ENCODE data around the gene CHRD.

CHRD gene

DNA sequence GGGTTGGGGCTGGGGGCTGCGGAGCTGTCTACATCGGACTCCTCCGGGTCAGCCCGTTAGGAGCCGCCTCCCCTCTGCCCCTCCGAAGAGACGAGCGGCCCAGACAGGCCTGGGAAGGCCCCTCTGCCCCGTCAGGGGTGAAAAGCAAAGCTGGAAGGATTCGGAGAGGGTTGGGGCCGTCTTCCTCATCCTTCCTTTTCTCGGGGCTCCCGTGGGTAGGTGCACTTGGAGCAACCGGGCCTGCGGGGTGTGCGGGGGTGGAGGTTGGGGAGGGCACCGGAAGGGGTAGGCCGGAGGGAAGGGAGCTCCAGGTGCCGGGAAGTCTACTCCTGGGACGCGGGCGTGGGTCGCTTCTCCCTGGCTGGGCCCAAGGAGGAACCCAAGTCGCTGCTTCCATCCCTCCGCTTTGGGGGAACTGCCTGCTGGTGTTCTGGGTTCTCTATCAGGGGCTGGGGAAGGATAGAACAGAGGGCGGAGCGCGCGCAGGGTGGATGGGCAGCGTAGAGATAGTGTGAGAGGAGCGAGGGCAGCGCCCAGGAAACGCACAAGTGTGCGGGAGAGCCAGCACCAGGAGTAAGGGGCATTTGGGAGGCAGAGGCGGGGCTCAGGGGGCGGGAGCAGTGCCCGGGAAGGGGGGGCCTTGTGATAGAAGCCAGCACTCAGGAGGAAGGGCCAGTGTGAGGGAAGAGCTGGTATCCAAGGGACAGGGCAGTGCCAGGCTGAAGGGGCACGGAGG, 17.8 kb upstream of the CHRD start:
- Mint-ChIP-seq H3K27me3 (ENCODE audit: low read depth) (peaks cover 9% of the 10 kb centered on the region), H3K9me3 (no peaks in the 10 kb centered on the region), H3K4me3 (peak overlapping the region; percentile 94), H3K36me3 (ENCODE audit: low read depth) (peaks cover 23% of the 10 kb centered on the region), H3K27ac (peak overlapping the region; percentile 94), H3K4me1 (ENCODE audit: low read depth) (peaks cover 21% of the 10 kb centered on the region)

DNA sequence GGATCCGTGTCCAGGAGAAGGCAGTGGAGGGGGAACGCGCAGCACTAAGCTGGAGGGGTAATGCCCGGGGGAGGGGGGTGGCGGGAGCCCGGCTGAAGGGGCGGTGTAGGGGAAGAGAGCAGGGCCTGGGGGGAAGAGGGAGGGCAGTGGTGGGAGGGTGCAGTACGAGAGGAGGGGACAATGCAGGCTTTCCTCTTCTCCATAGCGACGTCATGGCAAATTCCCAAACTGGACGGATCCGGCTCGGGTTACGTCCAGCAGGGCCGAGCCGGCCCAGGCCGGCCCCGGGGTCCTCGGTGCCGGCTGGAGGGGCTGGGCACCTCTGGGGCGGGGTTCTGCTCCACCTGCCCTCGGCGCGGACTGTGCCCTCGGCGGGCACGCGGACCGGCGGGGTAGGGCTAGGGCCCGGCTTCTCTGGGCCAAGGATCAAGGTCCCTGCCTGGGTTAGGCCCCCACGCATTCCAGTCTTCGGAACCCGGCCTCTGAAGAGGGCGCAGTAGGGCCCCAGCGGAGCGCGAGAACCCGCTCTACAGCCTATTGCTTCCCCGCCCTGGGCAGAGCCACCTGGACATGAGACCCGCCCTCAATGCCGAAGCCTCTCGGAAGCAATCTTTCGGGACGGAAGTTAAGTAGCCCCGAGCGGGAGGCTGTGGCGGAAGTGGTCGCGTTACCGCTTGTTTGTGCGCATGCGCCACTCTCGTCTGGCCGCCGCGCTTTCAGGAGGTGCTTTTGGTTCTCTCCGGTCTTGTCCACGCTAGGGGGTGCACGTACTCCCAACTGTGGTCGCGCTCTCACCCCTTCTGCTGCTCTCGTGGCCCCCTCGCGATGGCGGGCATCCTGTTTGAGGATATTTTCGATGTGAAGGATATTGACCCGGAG, 16.9 kb upstream of the CHRD start:
- H3K9me3 Mint-ChIP-seq = no peaks in the 10 kb centered on the region
- H3K4me1 Mint-ChIP-seq (ENCODE audit: low read depth) = peaks cover 22% of the 10 kb centered on the region
- peak overlapping the region; percentile 97 for H3K27ac Mint-ChIP-seq
- peak overlapping the region; percentile 100 for H3K4me3 Mint-ChIP-seq
- H3K27me3 Mint-ChIP-seq (ENCODE audit: low read depth) = peaks cover 9% of the 10 kb centered on the region
- H3K36me3 Mint-ChIP-seq (ENCODE audit: low read depth) = peaks cover 29% of the 10 kb centered on the region

DNA sequence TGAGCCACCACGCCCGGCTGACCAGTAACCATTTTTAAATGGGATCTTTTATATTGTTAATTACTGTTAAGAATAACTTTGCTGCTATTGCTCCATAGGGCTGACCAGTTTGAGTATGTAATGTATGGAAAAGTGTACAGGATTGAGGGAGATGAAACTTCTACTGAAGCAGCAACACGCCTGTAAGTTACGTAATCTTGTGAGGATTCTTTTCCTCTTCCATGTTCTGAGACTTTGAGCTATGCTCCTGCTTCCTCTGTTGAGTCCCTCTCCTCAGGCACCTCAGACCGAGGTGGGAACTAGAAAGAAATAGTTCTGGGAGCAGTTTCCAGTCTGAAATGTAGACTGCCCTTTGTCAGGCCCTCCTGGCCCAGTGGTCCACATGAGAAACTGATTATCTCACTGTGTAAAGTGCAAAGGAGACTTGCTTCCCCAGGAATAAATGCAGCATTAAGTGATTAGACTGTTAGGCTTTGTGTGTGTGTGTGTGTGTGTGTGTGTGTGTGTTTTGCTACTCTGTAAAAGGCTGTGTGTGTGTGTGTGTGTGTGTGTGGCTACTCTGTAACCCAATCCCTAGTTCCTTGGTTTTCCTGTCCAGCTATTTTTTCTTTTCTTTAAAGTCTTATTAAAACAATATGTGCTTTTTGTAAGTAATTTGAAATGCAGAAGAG, 13.1 kb upstream of the CHRD start:
- H3K27ac Mint-ChIP-seq = no peak overlapping the region
- peaks cover 22% of the 10 kb centered on the region for H3K4me1 Mint-ChIP-seq (ENCODE audit: low read depth)
- no peaks in the 10 kb centered on the region for H3K27me3 Mint-ChIP-seq (ENCODE audit: low read depth)
- H3K4me3 Mint-ChIP-seq = no peak overlapping the region
- peaks cover 50% of the 10 kb centered on the region for H3K36me3 Mint-ChIP-seq (ENCODE audit: low read depth)
- H3K9me3 Mint-ChIP-seq = no peaks in the 10 kb centered on the region

DNA sequence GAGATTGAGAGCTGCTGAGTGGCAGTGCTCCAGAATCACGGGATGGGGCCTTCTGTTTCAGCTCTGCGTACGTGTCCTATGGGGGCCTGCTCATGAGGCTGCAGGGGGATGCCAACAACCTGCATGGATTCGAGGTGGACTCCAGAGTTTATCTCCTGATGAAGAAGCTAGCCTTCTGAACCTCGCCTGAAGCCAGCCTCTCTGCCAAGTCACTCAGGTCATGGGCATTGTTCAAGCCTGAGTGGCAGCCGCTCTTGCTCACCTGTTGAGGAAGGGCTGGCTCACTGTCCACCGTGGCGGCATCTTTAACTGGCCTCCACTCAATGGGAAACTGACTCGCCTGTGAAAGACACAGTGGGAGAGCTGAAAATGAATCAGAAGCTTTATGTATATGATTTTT, 11.7 kb upstream of the CHRD start:
- Mint-ChIP-seq H3K9me3 (no peaks in the 10 kb centered on the region), H3K4me3 (no peak overlapping the region), H3K36me3 (ENCODE audit: low read depth) (peaks cover 49% of the 10 kb centered on the region), H3K27me3 (ENCODE audit: low read depth) (no peaks in the 10 kb centered on the region), H3K4me1 (ENCODE audit: low read depth) (peaks cover 22% of the 10 kb centered on the region), H3K27ac (no peak overlapping the region)

DNA sequence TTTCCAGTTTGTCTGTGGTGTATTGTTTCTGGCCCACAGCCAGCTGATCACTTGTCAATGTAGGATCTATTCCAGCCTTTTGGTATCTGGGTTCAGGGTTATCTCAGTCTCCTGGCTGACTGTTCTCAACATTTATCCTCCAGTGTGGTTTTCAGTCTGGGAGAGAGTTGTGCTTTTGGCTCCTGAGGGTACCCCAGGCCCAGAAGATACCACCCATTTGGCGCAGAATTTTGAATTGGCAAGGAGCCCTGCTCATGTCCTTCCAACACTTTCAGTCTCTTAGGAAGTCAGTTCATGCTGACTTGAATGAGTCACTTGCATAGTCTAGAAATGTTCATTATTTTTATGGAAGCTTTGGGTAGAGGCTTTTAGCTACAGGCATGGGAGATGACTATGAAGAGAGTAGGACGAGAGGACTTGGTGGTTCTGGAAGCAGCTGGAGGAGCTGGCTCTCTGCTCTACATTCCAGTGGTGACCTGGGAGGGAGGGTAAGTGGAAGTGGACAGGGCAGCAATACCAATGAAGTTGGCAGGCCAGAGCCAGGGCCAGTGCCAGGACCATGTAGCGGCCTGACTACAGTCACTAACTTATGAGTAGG, 11.2 kb upstream of the CHRD start:
- peaks cover 2% of the 10 kb centered on the region for H3K27me3 Mint-ChIP-seq (ENCODE audit: low read depth)
- H3K4me1 Mint-ChIP-seq (ENCODE audit: low read depth) = peaks cover 20% of the 10 kb centered on the region
- no peaks in the 10 kb centered on the region for H3K9me3 Mint-ChIP-seq
- peaks cover 46% of the 10 kb centered on the region for H3K36me3 Mint-ChIP-seq (ENCODE audit: low read depth)
- H3K27ac Mint-ChIP-seq = no peak overlapping the region
- no peak overlapping the region for H3K4me3 Mint-ChIP-seq

DNA sequence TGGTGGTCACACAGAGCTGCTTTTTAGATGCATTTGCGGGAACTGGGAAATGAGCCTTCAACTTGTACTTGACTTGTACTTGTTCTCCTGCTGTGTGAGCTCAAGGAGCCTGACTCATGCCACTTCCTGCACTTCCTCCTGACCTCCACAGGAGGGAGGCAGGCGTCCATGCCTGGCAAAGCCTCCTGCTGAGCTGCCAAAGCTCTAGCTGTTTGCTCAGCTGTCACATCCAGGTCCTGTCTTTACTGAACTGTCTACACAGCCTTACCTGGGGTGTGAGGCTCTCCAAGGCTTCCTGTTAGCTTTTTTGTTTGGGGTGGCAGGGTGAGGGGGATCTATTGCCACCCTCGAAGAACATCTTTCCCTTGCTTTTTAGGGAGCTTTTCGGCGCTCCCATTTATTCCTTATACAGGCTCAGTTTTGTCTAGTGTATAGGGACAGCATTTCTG, 8.3 kb upstream of the CHRD start:
- Mint-ChIP-seq H3K27me3 (ENCODE audit: low read depth) (peaks cover 24% of the 10 kb centered on the region), H3K4me1 (ENCODE audit: low read depth) (peaks cover 6% of the 10 kb centered on the region), H3K36me3 (ENCODE audit: low read depth) (peaks cover 31% of the 10 kb centered on the region), H3K9me3 (no peaks in the 10 kb centered on the region), H3K27ac (no peak overlapping the region), H3K4me3 (no peak overlapping the region)

DNA sequence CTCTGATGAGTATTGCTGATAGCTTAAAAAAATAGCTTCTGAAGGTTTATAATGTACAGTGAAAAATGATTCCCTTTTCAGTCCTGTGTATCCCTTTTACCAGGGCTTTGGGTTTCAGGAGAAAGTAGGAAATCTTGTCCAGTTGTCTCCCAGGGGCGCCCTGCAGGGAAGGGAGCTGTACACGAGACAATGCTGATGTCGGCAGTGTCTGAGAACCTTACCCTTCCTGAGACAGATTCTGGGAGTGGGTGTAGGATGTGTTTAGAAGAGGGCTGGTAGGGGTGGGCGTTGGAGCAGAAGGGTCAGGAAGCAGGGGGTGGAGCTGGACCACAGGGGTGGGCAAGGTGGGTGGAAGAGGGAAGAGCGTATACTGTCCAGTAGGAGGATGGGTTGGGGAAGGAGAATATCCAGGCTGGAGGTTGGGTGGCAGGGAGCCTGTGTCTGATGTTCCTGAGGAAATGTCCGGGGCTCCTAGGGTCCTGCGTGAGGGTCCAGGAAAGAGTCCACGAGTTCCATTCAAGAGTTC, 7.5 kb upstream of the CHRD start:
- H3K4me3 Mint-ChIP-seq = no peak overlapping the region
- H3K27me3 Mint-ChIP-seq (ENCODE audit: low read depth) = peaks cover 32% of the 10 kb centered on the region
- no peaks in the 10 kb centered on the region for H3K9me3 Mint-ChIP-seq
- peaks cover 24% of the 10 kb centered on the region for H3K36me3 Mint-ChIP-seq (ENCODE audit: low read depth)
- peaks cover 4% of the 10 kb centered on the region for H3K4me1 Mint-ChIP-seq (ENCODE audit: low read depth)
- H3K27ac Mint-ChIP-seq = no peak overlapping the region

DNA sequence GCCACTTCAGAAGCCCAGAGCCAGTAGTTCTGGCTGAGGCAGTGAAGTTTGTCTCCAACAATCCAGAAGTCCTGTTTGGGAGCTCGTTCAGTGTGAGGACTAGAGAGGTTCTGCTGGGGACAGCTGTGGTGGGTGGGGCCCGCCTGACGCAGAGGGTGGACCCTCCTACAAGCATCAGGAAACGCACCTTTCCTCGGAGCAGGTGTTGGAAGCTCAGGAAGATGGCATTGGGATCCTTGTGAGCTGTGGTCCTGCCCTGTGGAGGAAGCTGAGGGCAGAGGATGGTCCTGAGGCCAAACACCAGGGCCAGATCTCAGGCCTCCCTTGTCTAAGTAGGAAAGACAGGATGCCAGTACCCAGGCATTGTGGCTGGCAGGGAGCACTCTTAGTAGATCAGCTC, 6.9 kb upstream of the CHRD start:
- Mint-ChIP-seq H3K4me1 (ENCODE audit: low read depth) (peaks cover 4% of the 10 kb centered on the region), H3K9me3 (no peaks in the 10 kb centered on the region), H3K4me3 (no peak overlapping the region), H3K27ac (no peak overlapping the region), H3K27me3 (ENCODE audit: low read depth) (peaks cover 37% of the 10 kb centered on the region), H3K36me3 (ENCODE audit: low read depth) (peaks cover 20% of the 10 kb centered on the region)

DNA sequence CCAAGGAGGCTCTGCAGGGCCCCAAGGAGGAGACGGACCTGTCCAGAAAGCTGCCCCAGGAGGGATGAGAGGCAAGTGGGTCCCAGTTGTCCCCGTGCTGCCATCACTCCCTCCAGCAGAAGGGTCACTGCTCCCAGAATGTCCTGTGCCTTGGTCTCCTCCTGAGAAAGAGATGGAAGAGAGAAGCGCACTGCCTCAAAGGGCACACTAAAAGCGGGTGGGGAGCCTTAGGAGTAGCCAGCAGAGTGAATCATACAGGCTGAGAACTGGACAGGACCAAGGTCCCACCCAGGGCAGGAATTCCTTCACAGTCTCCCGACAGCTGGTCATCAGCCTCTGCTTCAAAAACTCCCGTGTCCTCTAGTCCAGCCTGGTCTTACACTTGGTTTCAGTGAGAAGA, 6.4 kb upstream of the CHRD start:
- H3K27me3 Mint-ChIP-seq (ENCODE audit: low read depth) = peaks cover 42% of the 10 kb centered on the region
- H3K4me3 Mint-ChIP-seq = no peak overlapping the region
- H3K9me3 Mint-ChIP-seq = no peaks in the 10 kb centered on the region
- peaks cover 16% of the 10 kb centered on the region for H3K36me3 Mint-ChIP-seq (ENCODE audit: low read depth)
- H3K4me1 Mint-ChIP-seq (ENCODE audit: low read depth) = peaks cover 4% of the 10 kb centered on the region
- no peak overlapping the region for H3K27ac Mint-ChIP-seq

DNA sequence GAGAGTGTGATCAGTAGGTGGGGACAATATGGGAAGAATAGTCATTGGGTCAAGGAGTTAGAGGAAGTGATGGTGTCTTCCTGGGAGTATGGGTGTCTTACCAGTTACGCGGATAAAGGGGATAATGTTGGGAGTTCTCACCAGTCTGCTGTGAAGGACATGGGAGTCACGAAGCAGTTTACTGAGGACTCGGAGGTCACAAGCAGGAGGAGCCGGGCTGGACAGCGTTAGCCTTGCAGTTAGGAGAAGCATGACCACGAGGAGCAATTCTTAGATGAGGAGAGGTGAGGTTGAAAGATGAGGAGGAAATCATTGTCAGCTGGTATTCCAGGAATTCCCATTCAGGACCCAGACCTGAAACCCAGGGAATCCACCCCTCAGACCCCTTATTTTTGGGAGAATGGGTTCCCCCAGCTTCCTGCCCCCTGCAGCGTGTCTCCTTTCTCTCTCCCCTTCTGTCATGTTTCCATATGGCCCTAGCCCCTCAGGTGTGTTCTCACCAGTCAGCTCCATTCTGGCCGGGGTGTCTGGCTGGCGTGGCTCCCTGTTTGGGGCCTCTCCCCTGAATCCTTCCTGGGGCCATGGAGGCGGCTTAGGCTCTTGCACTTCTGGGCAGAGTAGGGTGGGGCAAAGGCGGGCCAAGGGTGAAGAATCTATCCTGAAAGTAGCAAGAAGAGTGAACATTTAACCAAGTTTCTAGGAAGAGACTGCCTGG, 4.0 kb upstream of the CHRD start:
- peaks cover 57% of the 10 kb centered on the region for H3K27me3 Mint-ChIP-seq (ENCODE audit: low read depth)
- H3K9me3 Mint-ChIP-seq = no peaks in the 10 kb centered on the region
- no peak overlapping the region for H3K4me3 Mint-ChIP-seq
- peaks cover 5% of the 10 kb centered on the region for H3K4me1 Mint-ChIP-seq (ENCODE audit: low read depth)
- H3K36me3 Mint-ChIP-seq (ENCODE audit: low read depth) = peaks cover 3% of the 10 kb centered on the region
- H3K27ac Mint-ChIP-seq = no peak overlapping the region

DNA sequence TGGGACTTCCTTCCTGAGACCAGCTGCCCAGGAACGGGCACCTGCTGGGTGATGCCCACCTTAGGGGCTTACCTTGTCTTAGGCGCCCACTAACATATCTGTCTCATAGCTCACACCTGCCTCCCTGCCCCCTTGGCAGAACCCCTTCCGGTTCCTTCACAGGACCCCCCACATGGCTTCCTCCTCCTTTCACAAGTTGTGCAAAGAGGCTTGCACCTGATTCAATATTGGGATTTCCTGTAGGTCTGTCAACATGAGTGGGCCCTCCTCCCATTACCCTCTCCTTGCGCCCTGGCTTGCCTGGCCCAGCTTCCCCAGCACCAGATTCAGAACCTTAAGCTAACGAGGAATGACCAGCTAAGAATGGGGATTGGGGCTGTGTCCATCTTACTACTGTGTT, 2.5 kb upstream of the CHRD start:
- Mint-ChIP-seq H3K4me3 (no peak overlapping the region), H3K9me3 (no peaks in the 10 kb centered on the region), H3K27me3 (ENCODE audit: low read depth) (peaks cover 69% of the 10 kb centered on the region), H3K36me3 (ENCODE audit: low read depth) (no peaks in the 10 kb centered on the region), H3K27ac (no peak overlapping the region), H3K4me1 (ENCODE audit: low read depth) (peaks cover 2% of the 10 kb centered on the region)

DNA sequence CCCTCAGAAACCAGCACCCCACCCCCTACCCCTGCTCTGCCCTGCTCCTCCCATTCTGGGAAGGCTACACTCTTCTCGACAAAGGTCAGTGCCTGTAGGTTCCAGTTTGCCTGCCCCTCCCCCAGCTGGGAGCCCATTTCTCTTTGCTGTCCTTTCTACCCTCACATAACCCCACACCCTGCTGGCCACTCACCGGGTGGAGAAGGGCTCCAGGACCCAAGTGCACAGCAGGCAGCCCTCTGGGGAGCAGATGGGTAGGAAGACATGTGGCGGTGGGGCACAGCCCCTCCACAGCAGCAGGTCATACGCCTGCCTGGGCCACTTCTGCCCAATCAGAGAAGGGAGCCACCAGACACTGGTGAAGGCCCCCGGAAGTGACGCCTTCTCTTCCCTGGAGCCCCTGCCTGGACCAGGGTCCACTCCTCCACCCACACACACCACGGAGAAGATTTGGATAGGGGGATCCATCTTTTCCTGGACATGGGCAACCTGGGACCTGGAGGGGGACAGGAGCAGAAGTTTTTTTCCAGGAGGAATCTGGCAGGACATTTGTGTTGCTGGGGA, 1.9 kb upstream of the CHRD start, which contains the start of gene THPO:
Gene THPO, minus strand, starts transcription at position 326 of the 564 bp plus-strand sequence. CDS start 1,948 bp downstream, outside the sequence.
- no peaks in the 10 kb centered on the region for H3K9me3 Mint-ChIP-seq
- H3K4me3 Mint-ChIP-seq = peak within 1 kb of the TSS; percentile 64
- peaks cover 73% of the 10 kb centered on the region for H3K27me3 Mint-ChIP-seq (ENCODE audit: low read depth)
- H3K4me1 Mint-ChIP-seq (ENCODE audit: low read depth) = peaks cover 2% of the 10 kb centered on the region
- no peaks in the 10 kb centered on the region for H3K36me3 Mint-ChIP-seq (ENCODE audit: low read depth)
- H3K27ac Mint-ChIP-seq = no peak within 1 kb of the TSS

DNA sequence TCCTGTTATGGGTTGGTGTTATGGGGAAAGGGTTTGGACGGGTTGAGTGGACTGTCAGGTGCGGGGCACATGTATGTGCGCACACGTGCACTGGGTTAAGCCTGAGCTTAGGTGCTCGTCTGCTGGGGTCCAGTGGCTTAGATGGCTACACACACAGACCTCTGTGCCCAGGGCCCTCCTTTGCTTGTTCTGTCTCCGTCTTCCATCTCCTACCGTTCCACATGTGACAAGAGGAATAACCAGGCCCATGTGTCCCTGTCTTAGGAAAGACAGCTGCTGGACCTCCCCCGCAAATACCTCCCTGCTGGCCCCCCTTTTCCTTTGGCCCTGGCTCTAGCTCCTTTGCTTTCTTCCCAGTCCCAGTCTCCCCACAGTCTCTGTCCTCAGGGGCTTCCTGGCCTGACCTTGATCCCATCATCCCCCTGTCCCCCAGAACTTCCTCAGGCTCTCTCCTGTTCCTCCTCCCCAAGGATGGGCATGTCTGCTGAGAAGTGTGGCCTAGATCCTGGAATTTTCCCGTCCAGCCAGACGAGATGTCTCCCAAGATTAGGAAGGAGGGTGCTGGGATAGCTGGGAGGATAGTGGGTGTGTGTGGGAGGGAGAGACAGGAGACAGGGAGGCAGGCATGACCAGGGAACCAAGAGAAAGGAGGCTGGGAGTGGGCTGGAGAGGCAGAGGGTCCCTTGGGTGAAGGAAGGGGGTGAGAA, 1.1 kb upstream of the CHRD start:
- H3K27ac Mint-ChIP-seq = no peak overlapping the region
- H3K4me3 Mint-ChIP-seq = peak overlapping the region; percentile 64
- H3K9me3 Mint-ChIP-seq = no peaks in the 10 kb centered on the region
- peaks cover 72% of the 10 kb centered on the region for H3K27me3 Mint-ChIP-seq (ENCODE audit: low read depth)
- no peaks in the 10 kb centered on the region for H3K36me3 Mint-ChIP-seq (ENCODE audit: low read depth)
- H3K4me1 Mint-ChIP-seq (ENCODE audit: low read depth) = peaks cover 2% of the 10 kb centered on the region

Data from T-helper 1 cell treated with Interleukin-12 subunit alpha and Interleukin-12 subunit beta and Interleukin-4 antibody, amounts not matched to agents 30 μg/mL and 1 μg/mL, for 36 hours (primary cell).